ENCODE results near the gene MAD1L1. TPM values are rescaled to one million over a fixed set of nuclear protein-coding genes. Genes with fewer than 3 reads are reported as not detected.

MAD1L1 gene
- total RNA-seq, 4 donors from 2014 or later = 22.3 to 56.6 (median 35.0) TPM

DNA sequence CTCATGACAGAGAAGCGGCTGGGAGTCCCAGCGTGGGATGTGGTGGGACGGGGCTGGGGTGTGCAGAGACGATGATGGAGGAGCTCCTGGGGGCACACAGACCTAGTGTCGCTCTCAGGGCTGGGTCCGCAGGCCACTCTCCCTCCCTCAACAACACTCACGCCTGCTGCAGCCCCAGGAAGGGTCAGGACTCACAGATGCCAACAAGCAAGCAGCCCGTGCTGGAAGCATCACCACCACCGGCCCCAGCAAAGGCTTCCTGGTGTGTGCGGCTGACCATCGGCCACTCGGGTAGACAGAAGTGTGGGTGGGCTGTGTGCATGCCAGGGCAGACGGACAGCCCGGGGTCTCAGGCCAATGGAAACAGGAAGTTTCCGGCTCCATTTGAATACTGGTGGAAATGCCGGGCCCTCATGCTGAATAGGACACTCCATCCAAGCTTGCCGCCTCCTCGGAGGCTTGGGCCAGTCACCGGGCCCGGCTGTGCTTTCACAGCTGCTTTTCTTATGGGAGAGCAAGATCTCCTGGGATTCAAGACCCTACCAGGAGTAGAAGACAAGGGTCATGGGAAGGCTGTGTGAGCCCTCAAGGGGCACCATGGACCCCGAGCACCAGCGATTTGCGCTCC, 384.6 kb downstream of the MAD1L1 start:
- no peaks in the 10 kb centered on the region for H3K4me1 ChIP-seq
- WGBS, 2 donors (ENCODE audit: low coverage in 1 of 2) = 76 to 82% methylated on average over 4 to 8 of the region's 23 CpGs
- no peak for ATAC-seq
- no peaks in the 10 kb centered on the region for H3K27me3 ChIP-seq
- H3K27ac ChIP-seq = no peak overlapping the region
- no peaks in the 10 kb centered on the region for H3K9me3 ChIP-seq
- peaks cover 0 to under 1% of the 10 kb centered on the region in 2 donors for H3K36me3 ChIP-seq
- TF ChIP-seq EP300 (IDR thresholded peaks at IDR 0.05) (no peak), POLR2A (IDR thresholded peaks at IDR 0.05) (no peak), POLR2AphosphoS5 (IDR thresholded peaks at IDR 0.05) (no peak)
- TF ChIP-seq, protein P1, sequence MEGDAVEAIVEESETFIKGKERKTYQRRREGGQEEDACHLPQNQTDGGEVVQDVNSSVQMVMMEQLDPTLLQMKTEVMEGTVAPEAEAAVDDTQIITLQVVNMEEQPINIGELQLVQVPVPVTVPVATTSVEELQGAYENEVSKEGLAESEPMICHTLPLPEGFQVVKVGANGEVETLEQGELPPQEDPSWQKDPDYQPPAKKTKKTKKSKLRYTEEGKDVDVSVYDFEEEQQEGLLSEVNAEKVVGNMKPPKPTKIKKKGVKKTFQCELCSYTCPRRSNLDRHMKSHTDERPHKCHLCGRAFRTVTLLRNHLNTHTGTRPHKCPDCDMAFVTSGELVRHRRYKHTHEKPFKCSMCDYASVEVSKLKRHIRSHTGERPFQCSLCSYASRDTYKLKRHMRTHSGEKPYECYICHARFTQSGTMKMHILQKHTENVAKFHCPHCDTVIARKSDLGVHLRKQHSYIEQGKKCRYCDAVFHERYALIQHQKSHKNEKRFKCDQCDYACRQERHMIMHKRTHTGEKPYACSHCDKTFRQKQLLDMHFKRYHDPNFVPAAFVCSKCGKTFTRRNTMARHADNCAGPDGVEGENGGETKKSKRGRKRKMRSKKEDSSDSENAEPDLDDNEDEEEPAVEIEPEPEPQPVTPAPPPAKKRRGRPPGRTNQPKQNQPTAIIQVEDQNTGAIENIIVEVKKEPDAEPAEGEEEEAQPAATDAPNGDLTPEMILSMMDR (IDR thresholded peaks at IDR 0.05) = no peak
- H3K4me3 ChIP-seq = no peak overlapping the region

GRCh38 chr7:1847260-1848001, 385.3 kb downstream of the MAD1L1 start:
- Histone ChIP-seq H3K27ac (no peak overlapping the region), H3K36me3 (peaks cover 0 to 7% of the 10 kb centered on the region in 2 donors), H3K4me1 (no peaks in the 10 kb centered on the region), H3K9me3 (no peaks in the 10 kb centered on the region), H3K27me3 (no peaks in the 10 kb centered on the region), H3K4me3 (no peak overlapping the region)
- no peak for TF ChIP-seq POLR2AphosphoS5 (IDR thresholded peaks at IDR 0.05)
- no peak for TF ChIP-seq EP300 (IDR thresholded peaks at IDR 0.05)
- TF ChIP-seq POLR2A (IDR thresholded peaks at IDR 0.05) = no peak
- TF ChIP-seq, protein P1 (IDR thresholded peaks at IDR 0.05) = no peak
- WGBS, 2 donors (ENCODE audit: low coverage in 1 of 2) = 100% methylated on average over 1 to 6 of the region's 30 CpGs
- ATAC-seq = no peak

DNA sequence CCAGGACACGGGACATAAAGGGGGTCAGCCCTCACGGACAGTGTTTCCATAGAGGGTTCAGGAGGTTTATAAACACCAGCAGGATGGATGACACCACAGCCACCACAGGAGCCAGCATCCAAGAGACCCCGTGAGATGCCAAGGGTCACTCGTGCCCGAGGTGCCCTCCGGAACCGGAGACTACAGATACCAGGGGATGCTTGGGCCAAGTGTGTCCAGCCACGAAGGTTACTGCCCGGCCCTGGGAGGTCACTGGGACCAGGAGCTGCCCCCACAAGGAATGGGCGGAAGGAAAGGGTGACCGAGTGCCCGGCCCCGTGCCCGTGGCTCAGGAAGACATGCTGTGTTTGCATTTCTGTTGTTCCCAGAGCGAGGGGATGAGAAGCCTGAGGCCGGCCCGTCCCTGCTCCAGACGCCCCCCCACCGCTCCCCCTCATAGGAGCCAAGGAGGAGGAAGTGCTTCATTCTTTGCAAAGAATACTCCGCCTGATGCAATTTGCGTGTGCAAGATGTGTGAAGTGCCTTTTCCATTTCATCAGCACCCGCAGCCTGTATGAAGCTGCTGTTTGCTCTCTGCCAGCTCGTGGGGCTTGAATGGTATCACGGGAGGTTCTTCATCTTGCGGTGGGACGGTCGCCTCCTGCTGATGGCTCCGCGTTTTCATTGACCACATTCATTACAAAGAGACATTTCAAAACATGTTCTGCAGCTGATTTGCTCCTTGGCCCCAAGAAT, 386.2 kb downstream of the MAD1L1 start:
- TF ChIP-seq POLR2A (IDR thresholded peaks at IDR 0.05) = no peak
- TF ChIP-seq, protein P1 (IDR thresholded peaks at IDR 0.05) = no peak
- TF ChIP-seq EP300 (IDR thresholded peaks at IDR 0.05) = no peak
- TF ChIP-seq POLR2AphosphoS5 (IDR thresholded peaks at IDR 0.05) = no peak
- ATAC-seq = no peak
- Histone ChIP-seq H3K4me1 (no peaks in the 10 kb centered on the region), H3K9me3 (no peaks in the 10 kb centered on the region), H3K27me3 (no peaks in the 10 kb centered on the region), H3K27ac (no peak overlapping the region), H3K4me3 (no peak overlapping the region), H3K36me3 (peaks cover 0 to 10% of the 10 kb centered on the region in 2 donors)
- 88 to 90% methylated on average over 6 to 12 of the region's 29 CpGs for WGBS, 2 donors (ENCODE audit: low coverage in 1 of 2)

- Histone ChIP-seq H3K36me3 (peaks cover 0 to 10% of the 10 kb centered on the region in 2 donors), H3K4me3 (no peak overlapping the region), H3K27me3 (no peaks in the 10 kb centered on the region), H3K9me3 (no peaks in the 10 kb centered on the region), H3K4me1 (no peaks in the 10 kb centered on the region), H3K27ac (no peak overlapping the region)
- WGBS, 2 donors (ENCODE audit: low coverage in 1 of 2) = 80 to 91% methylated on average over 2 to 28 of the region's 43 CpGs
- no peak for ATAC-seq
- TF ChIP-seq, protein P1 (IDR thresholded peaks at IDR 0.05) = no peak
- TF ChIP-seq POLR2AphosphoS5 (IDR thresholded peaks at IDR 0.05) (no peak), POLR2A (IDR thresholded peaks at IDR 0.05) (no peak), EP300 (IDR thresholded peaks at IDR 0.05) (no peak)
These were observed 387.0 kb downstream of the MAD1L1 start for GRCh38 chr7:1845536-1846311.
